GM23338 (cell line): Measurements from ENCODE around the gene DPH5.

Source experiments
- CREB1 ChIP-seq: fragments of 250-450 bp; sonication (Bioruptor Pico); IDR thresholded peaks from 2 replicates; pipeline ENCODE4 v1.5.0; 2020; ENCODE audit warnings: low read depth, mild to moderate bottlenecking, moderate library complexity
- EZH2 ChIP-seq: fragments of 200-600 bp; sonication (generic); IDR thresholded peaks from one replicate; pipeline ENCODE4 v1.8.0; 2017; ENCODE audit warnings: antibody characterized with exemption, mild to moderate bottlenecking, low read depth; ENCODE audit not compliant: unreplicated experiment
- EZH2phosphoT487 ChIP-seq: fragments of 200-600 bp; sonication (generic); IDR thresholded peaks from one replicate; pipeline ENCODE4 v1.8.1; 2018; ENCODE audit warnings: antibody characterized with exemption; ENCODE audit not compliant: unreplicated experiment
- JUNB ChIP-seq: IDR thresholded peaks from one replicate; pipeline ENCODE4 v1.6.1; 2016; ENCODE audit warnings: antibody characterized with exemption; ENCODE audit not compliant: unreplicated experiment
- POLR2AphosphoS5 ChIP-seq: IDR thresholded peaks from 2 replicates; pipeline ENCODE4 v1.6.1; 2016; ENCODE audit warnings: antibody characterized with exemption, low read depth
- STAT1 ChIP-seq: IDR thresholded peaks from one replicate; pipeline ENCODE4 v1.6.1; 2016; ENCODE audit warnings: antibody characterized with exemption; ENCODE audit not compliant: unreplicated experiment
- ZNF331 ChIP-seq: fragments of 250-450 bp; sonication (Bioruptor Pico); IDR thresholded peaks from 2 replicates; pipeline ENCODE4 v1.5.0; 2020; ENCODE audit warnings: low read depth, mild to moderate bottlenecking, moderate library complexity
- TF ChIP-seq, protein P1 (sequence below), 2 experiments: fragments of 200-600 bp in 1 of 2; sonication (generic) in 1 of 2; conservative IDR thresholded peaks; 2 replicates each; pipeline versions ENCODE4 v1.5.1 to v1.6.1; 2016 to 2017; ENCODE audit warnings: antibody characterized with exemption in 2 of 2, low read depth in 2 of 2, mild to moderate bottlenecking in 2 of 2, moderate library complexity in 1 of 2
- TF ChIP-seq, protein P2 (sequence below): fragments of 250-450 bp; sonication (Bioruptor Pico); IDR thresholded peaks from 2 replicates; pipeline ENCODE4 v1.5.0; 2020; ENCODE audit warnings: mild to moderate bottlenecking, moderate library complexity
- TF ChIP-seq, protein P3 (sequence below): IDR thresholded peaks from one replicate; pipeline ENCODE4 v1.6.1; 2018; ENCODE audit warnings: antibody characterized with exemption; ENCODE audit not compliant: unreplicated experiment

DNA sequence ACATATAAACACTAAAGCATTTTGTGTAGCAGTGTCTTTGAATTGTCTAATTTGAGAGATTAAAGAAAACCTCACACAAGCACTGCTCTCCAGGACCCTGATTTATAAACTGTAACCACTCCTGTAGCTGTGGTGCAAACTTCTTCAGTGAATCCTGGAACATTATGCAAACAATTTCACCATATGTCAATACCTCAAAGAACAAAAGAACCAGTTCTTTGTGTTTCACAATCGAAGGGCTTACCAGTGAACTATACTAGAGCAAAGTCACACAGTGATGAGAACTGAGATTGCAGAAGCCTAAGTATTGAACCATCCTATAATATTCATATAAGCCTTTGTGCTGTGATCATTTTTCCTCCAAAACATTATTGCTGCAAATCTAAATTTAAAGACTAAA lies 21.5 kb downstream of the DPH5 start:
- TF ChIP-seq, protein P1, sequence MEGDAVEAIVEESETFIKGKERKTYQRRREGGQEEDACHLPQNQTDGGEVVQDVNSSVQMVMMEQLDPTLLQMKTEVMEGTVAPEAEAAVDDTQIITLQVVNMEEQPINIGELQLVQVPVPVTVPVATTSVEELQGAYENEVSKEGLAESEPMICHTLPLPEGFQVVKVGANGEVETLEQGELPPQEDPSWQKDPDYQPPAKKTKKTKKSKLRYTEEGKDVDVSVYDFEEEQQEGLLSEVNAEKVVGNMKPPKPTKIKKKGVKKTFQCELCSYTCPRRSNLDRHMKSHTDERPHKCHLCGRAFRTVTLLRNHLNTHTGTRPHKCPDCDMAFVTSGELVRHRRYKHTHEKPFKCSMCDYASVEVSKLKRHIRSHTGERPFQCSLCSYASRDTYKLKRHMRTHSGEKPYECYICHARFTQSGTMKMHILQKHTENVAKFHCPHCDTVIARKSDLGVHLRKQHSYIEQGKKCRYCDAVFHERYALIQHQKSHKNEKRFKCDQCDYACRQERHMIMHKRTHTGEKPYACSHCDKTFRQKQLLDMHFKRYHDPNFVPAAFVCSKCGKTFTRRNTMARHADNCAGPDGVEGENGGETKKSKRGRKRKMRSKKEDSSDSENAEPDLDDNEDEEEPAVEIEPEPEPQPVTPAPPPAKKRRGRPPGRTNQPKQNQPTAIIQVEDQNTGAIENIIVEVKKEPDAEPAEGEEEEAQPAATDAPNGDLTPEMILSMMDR (conservative IDR thresholded peaks at IDR 0.05; ENCODE audit: low read depth in 2 of 2), result no peak
- no peak for TF ChIP-seq EZH2phosphoT487
- TF ChIP-seq, protein P2, sequence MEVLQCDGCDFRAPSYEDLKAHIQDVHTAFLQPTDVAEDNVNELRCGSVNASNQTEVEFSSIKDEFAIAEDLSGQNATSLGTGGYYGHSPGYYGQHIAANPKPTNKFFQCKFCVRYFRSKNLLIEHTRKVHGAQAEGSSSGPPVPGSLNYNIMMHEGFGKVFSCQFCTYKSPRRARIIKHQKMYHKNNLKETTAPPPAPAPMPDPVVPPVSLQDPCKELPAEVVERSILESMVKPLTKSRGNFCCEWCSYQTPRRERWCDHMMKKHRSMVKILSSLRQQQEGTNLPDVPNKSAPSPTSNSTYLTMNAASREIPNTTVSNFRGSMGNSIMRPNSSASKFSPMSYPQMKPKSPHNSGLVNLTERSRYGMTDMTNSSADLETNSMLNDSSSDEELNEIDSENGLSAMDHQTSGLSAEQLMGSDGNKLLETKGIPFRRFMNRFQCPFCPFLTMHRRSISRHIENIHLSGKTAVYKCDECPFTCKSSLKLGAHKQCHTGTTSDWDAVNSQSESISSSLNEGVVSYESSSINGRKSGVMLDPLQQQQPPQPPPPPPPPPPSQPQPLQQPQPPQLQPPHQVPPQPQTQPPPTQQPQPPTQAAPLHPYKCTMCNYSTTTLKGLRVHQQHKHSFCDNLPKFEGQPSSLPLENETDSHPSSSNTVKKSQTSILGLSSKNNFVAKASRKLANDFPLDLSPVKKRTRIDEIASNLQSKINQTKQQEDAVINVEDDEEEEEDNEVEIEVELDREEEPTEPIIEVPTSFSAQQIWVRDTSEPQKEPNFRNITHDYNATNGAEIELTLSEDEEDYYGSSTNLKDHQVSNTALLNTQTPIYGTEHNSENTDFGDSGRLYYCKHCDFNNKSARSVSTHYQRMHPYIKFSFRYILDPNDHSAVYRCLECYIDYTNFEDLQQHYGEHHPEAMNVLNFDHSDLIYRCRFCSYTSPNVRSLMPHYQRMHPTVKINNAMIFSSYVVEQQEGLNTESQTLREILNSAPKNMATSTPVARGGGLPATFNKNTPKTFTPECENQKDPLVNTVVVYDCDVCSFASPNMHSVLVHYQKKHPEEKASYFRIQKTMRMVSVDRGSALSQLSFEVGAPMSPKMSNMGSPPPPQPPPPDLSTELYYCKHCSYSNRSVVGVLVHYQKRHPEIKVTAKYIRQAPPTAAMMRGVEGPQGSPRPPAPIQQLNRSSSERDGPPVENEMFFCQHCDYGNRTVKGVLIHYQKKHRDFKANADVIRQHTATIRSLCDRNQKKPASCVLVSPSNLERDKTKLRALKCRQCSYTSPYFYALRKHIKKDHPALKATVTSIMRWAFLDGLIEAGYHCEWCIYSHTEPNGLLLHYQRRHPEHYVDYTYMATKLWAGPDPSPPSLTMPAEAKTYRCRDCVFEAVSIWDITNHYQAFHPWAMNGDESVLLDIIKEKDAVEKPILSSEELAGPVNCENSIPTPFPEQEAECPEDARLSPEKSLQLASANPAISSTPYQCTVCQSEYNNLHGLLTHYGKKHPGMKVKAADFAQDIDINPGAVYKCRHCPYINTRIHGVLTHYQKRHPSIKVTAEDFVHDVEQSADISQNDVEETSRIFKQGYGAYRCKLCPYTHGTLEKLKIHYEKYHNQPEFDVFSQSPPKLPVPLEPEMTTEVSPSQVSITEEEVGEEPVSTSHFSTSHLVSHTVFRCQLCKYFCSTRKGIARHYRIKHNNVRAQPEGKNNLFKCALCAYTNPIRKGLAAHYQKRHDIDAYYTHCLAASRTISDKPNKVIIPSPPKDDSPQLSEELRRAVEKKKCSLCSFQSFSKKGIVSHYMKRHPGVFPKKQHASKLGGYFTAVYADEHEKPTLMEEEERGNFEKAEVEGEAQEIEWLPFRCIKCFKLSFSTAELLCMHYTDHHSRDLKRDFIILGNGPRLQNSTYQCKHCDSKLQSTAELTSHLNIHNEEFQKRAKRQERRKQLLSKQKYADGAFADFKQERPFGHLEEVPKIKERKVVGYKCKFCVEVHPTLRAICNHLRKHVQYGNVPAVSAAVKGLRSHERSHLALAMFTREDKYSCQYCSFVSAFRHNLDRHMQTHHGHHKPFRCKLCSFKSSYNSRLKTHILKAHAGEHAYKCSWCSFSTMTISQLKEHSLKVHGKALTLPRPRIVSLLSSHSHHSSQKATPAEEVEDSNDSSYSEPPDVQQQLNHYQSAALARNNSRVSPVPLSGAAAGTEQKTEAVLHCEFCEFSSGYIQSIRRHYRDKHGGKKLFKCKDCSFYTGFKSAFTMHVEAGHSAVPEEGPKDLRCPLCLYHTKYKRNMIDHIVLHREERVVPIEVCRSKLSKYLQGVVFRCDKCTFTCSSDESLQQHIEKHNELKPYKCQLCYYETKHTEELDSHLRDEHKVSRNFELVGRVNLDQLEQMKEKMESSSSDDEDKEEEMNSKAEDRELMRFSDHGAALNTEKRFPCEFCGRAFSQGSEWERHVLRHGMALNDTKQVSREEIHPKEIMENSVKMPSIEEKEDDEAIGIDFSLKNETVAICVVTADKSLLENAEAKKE (CRISPR knock-in tag), result no peak
- TF ChIP-seq POLR2AphosphoS5, result no peak
- TF ChIP-seq, protein P3, sequence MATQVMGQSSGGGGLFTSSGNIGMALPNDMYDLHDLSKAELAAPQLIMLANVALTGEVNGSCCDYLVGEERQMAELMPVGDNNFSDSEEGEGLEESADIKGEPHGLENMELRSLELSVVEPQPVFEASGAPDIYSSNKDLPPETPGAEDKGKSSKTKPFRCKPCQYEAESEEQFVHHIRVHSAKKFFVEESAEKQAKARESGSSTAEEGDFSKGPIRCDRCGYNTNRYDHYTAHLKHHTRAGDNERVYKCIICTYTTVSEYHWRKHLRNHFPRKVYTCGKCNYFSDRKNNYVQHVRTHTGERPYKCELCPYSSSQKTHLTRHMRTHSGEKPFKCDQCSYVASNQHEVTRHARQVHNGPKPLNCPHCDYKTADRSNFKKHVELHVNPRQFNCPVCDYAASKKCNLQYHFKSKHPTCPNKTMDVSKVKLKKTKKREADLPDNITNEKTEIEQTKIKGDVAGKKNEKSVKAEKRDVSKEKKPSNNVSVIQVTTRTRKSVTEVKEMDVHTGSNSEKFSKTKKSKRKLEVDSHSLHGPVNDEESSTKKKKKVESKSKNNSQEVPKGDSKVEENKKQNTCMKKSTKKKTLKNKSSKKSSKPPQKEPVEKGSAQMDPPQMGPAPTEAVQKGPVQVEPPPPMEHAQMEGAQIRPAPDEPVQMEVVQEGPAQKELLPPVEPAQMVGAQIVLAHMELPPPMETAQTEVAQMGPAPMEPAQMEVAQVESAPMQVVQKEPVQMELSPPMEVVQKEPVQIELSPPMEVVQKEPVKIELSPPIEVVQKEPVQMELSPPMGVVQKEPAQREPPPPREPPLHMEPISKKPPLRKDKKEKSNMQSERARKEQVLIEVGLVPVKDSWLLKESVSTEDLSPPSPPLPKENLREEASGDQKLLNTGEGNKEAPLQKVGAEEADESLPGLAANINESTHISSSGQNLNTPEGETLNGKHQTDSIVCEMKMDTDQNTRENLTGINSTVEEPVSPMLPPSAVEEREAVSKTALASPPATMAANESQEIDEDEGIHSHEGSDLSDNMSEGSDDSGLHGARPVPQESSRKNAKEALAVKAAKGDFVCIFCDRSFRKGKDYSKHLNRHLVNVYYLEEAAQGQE, result no peak
- no peak for TF ChIP-seq CREB1
- TF ChIP-seq EZH2, result no peak
- TF ChIP-seq STAT1, result no peak
- no peak for TF ChIP-seq ZNF331
- TF ChIP-seq JUNB, result no peak
